Osteoblast (primary cell): Measurements from ENCODE around the gene CC2D1A. TPM values are rescaled to one million over a fixed set of nuclear protein-coding genes. Genes with fewer than 3 reads are reported as not detected.

Source experiments
- DNase-seq: peaks from one replicate; pipeline ENCODE4 v3.0.0; 2011; ENCODE audit warnings: low spot score, mixed read lengths; ENCODE audit not compliant: insufficient read length; ENCODE audit errors: missing footprints
- H2AFZ ChIP-seq: 2 replicates; pipeline ENCODE4 v1.6.0; 2011; ENCODE audit warnings: mild to moderate bottlenecking, low read length
- H3K27ac ChIP-seq: 2 replicates; pipeline ENCODE4 v1.5.1; 2011; ENCODE audit warnings: mild to moderate bottlenecking, low read depth, low read length, moderate library complexity
- H3K27me3 ChIP-seq: 2 replicates; pipeline ENCODE4 v1.6.0; 2012; ENCODE audit warnings: mild to moderate bottlenecking, control low read depth, inconsistent platforms, low read length, moderate library complexity; ENCODE audit not compliant: insufficient read depth
- H3K36me3 ChIP-seq: 2 replicates; pipeline ENCODE4 v1.5.1; 2011; ENCODE audit warnings: mild to moderate bottlenecking, low read length, control low read depth, moderate library complexity; ENCODE audit not compliant: insufficient read depth
- H3K4me1 ChIP-seq: 2 replicates; pipeline ENCODE4 v1.5.1; 2011; ENCODE audit warnings: mild to moderate bottlenecking, low read length, control low read depth, moderate library complexity; ENCODE audit not compliant: insufficient read depth
- H3K4me2 ChIP-seq: 2 replicates; pipeline ENCODE4 v1.6.0; 2011; ENCODE audit warnings: mild to moderate bottlenecking, low read length; ENCODE audit not compliant: insufficient read depth
- H3K4me3 ChIP-seq: fragments of 200-600 bp; sonication (generic); 3 replicates; pipeline ENCODE4 v1.5.1; 2012; ENCODE audit warnings: mild to moderate bottlenecking, low read length, inconsistent platforms; ENCODE audit not compliant: insufficient read depth
- H3K79me2 ChIP-seq: 2 replicates; pipeline ENCODE4 v1.6.0; 2012; ENCODE audit warnings: mild to moderate bottlenecking, low read length, control low read depth, inconsistent platforms; ENCODE audit not compliant: insufficient read depth
- H3K9me3 ChIP-seq: 2 replicates; pipeline ENCODE4 v1.5.1; 2011; ENCODE audit warnings: low read depth, low read length, control low read depth
- H4K20me1 ChIP-seq: 2 replicates; pipeline ENCODE4 v1.6.0; 2012; ENCODE audit warnings: mild to moderate bottlenecking, low read length, control low read depth; ENCODE audit not compliant: insufficient read depth
- CTCF ChIP-seq: IDR thresholded peaks from 2 replicates; pipeline ENCODE4 v1.5.1; 2011; ENCODE audit warnings: mild to moderate bottlenecking, low read depth, low read length, moderate library complexity; ENCODE audit errors: extremely low read depth
- total RNA-seq: library from RNA; depleted of rRNA; stranded (reverse); fragments of >200 nt; gene quantifications from 2 replicates; pipeline ENCODE4 v1.2.3, GENCODE V29; 2012

The CC2D1A gene
- total RNA-seq, 1 donor = 19.2 TPM

- Histone ChIP-seq H3K9me3 (no peaks in the 10 kb centered on the region), H3K27ac (no peak overlapping the region), H4K20me1 (peaks cover 12% of the 10 kb centered on the region), H3K79me2 (peaks cover 20% of the 10 kb centered on the region), H3K4me3 (peak overlapping the region; percentile 88), H3K4me1 (no peaks in the 10 kb centered on the region), H3K27me3 (no peaks in the 10 kb centered on the region), H2AFZ (peak overlapping the region; percentile 96), H3K36me3 (peaks cover 17% of the 10 kb centered on the region), H3K4me2 (peak overlapping the region; percentile 90)
- no peak for TF ChIP-seq CTCF
- DNase-seq = no peak
These were observed 45.8 kb downstream of the CC2D1A start for GRCh38 chr19:13951799-13952153.

GRCh38 chr19:13952154-13952930, 46.3 kb downstream of the CC2D1A start, which contains the start of gene DCAF15:
Gene DCAF15 (plus strand): TSS chr19:13952509. CDS start chr19:13952513, 4 bp downstream.
- Histone ChIP-seq H3K79me2 (peaks cover 20% of the 10 kb centered on the region), H2AFZ (peak within 1 kb of the TSS; percentile 96), H3K4me2 (peak within 1 kb of the TSS; percentile 91), H3K36me3 (peaks cover 22% of the 10 kb centered on the region), H3K27me3 (no peaks in the 10 kb centered on the region), H3K9me3 (no peaks in the 10 kb centered on the region), H4K20me1 (peaks cover 12% of the 10 kb centered on the region), H3K4me1 (no peaks in the 10 kb centered on the region), H3K27ac (peak within 1 kb of the TSS; percentile 37), H3K4me3 (peak within 1 kb of the TSS; percentile 88)
- peak; percentile 100 for DNase-seq
- TF ChIP-seq CTCF = no peak

- peak; percentile 32 for TF ChIP-seq CTCF
- peaks cover 24% of the 10 kb centered on the region for H3K36me3 ChIP-seq
These were observed 47.0 kb downstream of the CC2D1A start for GRCh38 chr19:13952931-13953531.

GRCh38 chr19:13954185-13954584, 48.2 kb downstream of the CC2D1A start:
- no peak for TF ChIP-seq CTCF
- Histone ChIP-seq H3K27ac (no peak overlapping the region), H3K79me2 (peaks cover 20% of the 10 kb centered on the region), H3K36me3 (peaks cover 27% of the 10 kb centered on the region), H3K4me3 (no peak overlapping the region), H3K27me3 (no peaks in the 10 kb centered on the region), H2AFZ (no peak overlapping the region), H4K20me1 (peaks cover 16% of the 10 kb centered on the region), H3K4me2 (no peak overlapping the region), H3K9me3 (no peaks in the 10 kb centered on the region), H3K4me1 (no peaks in the 10 kb centered on the region)
- DNase-seq = peak; percentile 66

More at GRCh38 chr19:13952931-13953531, 47.0 kb downstream of the CC2D1A start:
- Histone ChIP-seq H2AFZ (peak overlapping the region; percentile 16), H3K27ac (peak overlapping the region; percentile 37), H3K4me2 (peak overlapping the region; percentile 91), H3K79me2 (peaks cover 20% of the 10 kb centered on the region), H3K27me3 (no peaks in the 10 kb centered on the region), H4K20me1 (peaks cover 12% of the 10 kb centered on the region), H3K4me3 (peak overlapping the region; percentile 88), H3K4me1 (no peaks in the 10 kb centered on the region), H3K9me3 (no peaks in the 10 kb centered on the region)
- peak; percentile 99 for DNase-seq
